ENCODE data around the gene RNU1-1.
"Not testable (repeated sequence)": the region's sequence is repeated elsewhere in the genome, so short reads cannot be mapped to it uniquely, and the experiment has no call there.

Gene RNU1-1

GRCh38 chr1:16521288-16521583, 7.2 kb upstream of the RNU1-1 start:
- no peak for DNase-seq

- not testable (repeated sequence) for DNase-seq
These were observed 6.6 kb upstream of the RNU1-1 start for GRCh38 chr1:16520435-16521287.

- not testable (repeated sequence) for DNase-seq
These were observed 5.3 kb upstream of the RNU1-1 start for GRCh38 chr1:16519255-16519951.

GRCh38 chr1:16518913-16519254, 4.8 kb upstream of the RNU1-1 start:
- not testable (repeated sequence) for DNase-seq

GRCh38 chr1:16516694-16517410, 2.8 kb upstream of the RNU1-1 start:
- DNase-seq = not testable (repeated sequence)

GRCh38 chr1:16513412-16514106, 526 bp downstream of the RNU1-1 start:
- peak; percentile 50 to 96 (median 88) for DNase-seq

- peak in 1 of 3 experiments; percentile 38 for DNase-seq
These were observed 1.3 kb downstream of the RNU1-1 start for GRCh38 chr1:16512624-16513411.

GRCh38 chr1:16511926-16512325, 2.2 kb downstream of the RNU1-1 start:
- not testable (repeated sequence) for DNase-seq

- peak in 2 of 3 experiments; percentile 18 to 56 for DNase-seq
These were observed 5.1 kb downstream of the RNU1-1 start for GRCh38 chr1:16508861-16509445.

- DNase-seq = peak in 1 of 3 experiments; percentile 14
These were observed 7.5 kb downstream of the RNU1-1 start for GRCh38 chr1:16506364-16507136.

GRCh38 chr1:16505870-16506269, 8.2 kb downstream of the RNU1-1 start:
- not testable (repeated sequence) for DNase-seq

GRCh38 chr1:16503494-16503893, 10.6 kb downstream of the RNU1-1 start:
- DNase-seq = no peak

GRCh38 chr1:16501446-16501845, 12.6 kb downstream of the RNU1-1 start:
- DNase-seq = not testable (repeated sequence)

- not testable (repeated sequence) for DNase-seq
These were observed 13.1 kb downstream of the RNU1-1 start for GRCh38 chr1:16500975-16501374.

- not testable (repeated sequence) for DNase-seq
These were observed 13.6 kb downstream of the RNU1-1 start for GRCh38 chr1:16500466-16500865.

- DNase-seq = peak; percentile 90 to 94 (median 94)
These were observed 15.3 kb downstream of the RNU1-1 start for GRCh38 chr1:16498573-16499413.

- DNase-seq = not testable (repeated sequence)
These were observed 16.0 kb downstream of the RNU1-1 start for GRCh38 chr1:16498047-16498446.

- DNase-seq = not testable (repeated sequence)
These were observed 16.6 kb downstream of the RNU1-1 start for GRCh38 chr1:16497474-16497904.

GRCh38 chr1:16493731-16494130, 20.4 kb downstream of the RNU1-1 start:
- DNase-seq = not testable (repeated sequence)

GRCh38 chr1:16492937-16493336, 21.1 kb downstream of the RNU1-1 start:
- peak in 2 of 3 experiments; percentile 5 to 13 for DNase-seq
